ENCODE measurements around the gene EPN3. TPM values are rescaled to one million over a fixed set of nuclear protein-coding genes. Genes with fewer than 3 reads are reported as not detected.

The EPN3 gene
- polyA plus RNA-seq, 4 donors: 10.1 to 12.9 (median 10.9) TPM

DNA sequence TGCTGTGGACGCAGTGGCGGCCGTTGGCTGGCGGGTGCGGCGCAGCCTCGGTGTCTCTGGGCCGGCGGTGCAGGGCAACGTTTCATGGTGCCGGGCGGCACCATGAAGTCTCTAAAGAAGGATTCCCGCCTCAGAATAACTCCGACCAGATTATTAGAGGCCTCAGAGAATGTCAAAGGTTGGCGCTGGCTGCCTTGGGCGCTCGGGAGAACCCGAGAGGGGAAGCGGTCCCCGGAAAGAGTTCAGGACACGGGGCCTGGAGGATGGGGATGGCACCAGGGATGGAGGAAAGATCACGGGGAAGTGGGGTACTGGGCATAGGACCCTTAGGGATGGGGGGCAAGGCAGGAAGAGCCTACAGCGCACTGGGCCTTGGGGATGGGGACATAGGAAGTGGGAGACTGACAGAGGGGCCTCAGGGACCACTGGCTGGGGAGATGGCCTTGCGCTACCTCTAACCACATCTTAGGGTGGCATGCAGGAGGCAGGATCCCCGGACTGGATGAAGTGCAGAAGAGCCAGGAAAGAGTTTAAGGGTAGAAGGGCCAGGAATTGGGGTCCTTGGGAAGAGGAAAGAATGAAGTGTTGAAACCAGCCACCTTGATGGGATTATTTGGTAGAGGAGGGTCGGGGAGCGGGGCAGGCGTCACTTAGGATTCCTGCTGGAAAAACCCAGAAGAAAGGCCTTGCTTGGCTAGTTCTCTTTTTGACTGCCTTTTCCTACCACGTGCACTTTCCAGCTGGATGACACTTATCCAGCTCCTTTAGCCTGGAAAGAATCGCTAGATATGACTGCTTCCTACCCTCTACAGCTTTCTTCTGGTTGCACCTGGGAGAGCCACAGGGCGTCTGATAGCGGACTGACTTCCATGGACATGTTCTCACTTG lies 23.7 kb upstream of the EPN3 start:
- DNase-seq (ENCODE audit: low read depth in 4 of 4, low spot score in 3 of 4): no peak

DNA sequence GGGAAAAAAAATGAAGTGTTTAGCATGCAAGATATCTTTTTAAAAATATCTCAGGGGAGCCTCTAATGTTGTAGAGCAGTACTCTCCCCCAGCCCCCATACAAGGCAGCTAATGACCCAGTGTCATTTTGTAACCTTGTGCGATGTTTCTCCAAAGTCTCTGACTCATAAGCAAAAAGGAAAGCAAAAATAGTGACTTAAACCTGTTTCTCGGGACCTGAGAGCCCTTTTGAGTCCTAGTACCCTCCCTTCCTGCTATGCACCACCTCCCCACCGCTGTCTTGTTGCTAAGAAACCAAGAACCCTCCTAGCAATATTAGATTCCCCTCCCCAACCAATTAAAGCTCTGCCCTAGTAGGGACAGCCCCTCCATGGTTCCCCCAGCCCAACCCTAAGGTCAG lies 21.5 kb upstream of the EPN3 start:
- DNase-seq (ENCODE audit: low read depth in 4 of 4, low spot score in 3 of 4): no peak

DNA sequence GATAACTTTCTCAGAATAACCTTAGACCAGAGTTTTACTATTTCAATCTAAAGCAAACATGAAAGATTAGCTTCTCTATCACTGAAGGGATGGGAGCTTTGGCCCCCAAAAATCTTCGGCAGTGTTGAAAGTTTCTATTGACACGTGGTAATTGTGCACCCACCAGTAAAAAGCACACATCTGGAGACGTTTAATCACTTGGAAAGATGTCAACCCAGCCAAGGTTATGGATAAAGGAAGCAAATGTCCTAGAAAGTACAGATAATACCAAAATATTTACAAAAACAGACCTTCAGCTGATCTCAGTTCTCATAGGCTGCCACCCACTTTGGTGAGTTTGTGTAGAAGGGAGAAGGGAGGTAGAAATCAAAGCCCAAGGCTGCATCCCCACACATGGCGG lies 19.0 kb upstream of the EPN3 start:
- DNase-seq (ENCODE audit: low read depth in 4 of 4, low spot score in 3 of 4): no peak

DNA sequence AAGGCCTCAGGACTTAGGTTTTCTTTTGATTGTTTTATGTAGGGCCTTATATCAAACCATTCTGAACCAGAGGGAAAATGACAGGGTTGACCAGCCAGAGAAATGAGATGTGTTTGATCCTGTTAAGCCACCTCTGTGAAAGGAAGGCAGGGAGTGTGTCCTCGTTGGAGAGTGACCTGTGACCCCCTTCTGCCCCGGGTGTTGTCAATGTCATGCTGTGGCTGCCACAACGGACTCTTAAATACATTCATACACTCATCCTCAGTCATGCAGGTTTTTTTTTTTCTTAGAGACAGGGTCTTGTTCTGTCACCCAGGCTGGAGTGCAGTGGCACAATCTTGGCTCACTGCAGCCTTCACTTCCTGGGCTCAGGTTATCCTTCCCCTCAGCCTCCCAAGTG lies 18.1 kb upstream of the EPN3 start:
- DNase-seq (ENCODE audit: low read depth in 4 of 4, low spot score in 3 of 4): no peak

DNA sequence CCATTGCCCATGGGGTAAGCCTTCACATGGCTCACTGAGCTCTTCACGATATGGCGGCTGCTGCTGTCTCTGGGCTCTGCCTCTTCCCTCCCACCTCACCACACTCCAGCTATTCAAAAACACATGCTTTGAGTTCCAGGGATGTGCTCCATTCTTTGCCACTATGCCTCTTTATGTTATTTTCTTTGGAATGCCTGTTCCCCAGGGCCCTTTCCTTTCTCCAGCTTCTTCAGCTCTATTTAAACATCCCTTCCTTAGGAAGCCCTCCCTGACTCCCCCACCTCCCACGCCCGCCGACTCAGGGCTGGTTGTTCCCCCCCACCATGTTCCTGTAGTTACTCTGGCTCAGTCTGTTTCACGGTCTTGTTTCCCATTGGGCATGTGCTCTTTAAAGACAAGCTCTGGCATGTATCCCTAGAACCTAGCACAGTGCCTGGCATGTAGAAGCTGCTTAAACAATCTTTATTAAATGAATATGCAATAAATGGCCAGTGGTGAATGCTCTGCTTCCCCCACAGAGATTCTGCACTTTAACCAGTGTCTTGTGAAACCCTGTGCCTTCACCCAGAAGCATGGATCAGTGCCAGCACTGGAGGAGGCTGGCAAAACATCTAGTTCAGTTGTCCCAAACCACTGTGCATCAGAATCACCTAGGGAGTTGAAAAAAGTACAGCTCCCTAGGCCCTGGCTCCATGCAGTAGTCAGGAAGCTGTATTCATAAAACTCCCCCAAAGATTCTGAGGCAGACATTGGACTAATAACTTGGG lies 17.4 kb upstream of the EPN3 start:
- DNase-seq (ENCODE audit: low read depth in 4 of 4, low spot score in 3 of 4): no peak

GRCh38 chr17:50517011-50517410 lies 15.5 kb upstream of the EPN3 start:
- DNase-seq (ENCODE audit: low read depth in 4 of 4, low spot score in 3 of 4): no peak

DNA sequence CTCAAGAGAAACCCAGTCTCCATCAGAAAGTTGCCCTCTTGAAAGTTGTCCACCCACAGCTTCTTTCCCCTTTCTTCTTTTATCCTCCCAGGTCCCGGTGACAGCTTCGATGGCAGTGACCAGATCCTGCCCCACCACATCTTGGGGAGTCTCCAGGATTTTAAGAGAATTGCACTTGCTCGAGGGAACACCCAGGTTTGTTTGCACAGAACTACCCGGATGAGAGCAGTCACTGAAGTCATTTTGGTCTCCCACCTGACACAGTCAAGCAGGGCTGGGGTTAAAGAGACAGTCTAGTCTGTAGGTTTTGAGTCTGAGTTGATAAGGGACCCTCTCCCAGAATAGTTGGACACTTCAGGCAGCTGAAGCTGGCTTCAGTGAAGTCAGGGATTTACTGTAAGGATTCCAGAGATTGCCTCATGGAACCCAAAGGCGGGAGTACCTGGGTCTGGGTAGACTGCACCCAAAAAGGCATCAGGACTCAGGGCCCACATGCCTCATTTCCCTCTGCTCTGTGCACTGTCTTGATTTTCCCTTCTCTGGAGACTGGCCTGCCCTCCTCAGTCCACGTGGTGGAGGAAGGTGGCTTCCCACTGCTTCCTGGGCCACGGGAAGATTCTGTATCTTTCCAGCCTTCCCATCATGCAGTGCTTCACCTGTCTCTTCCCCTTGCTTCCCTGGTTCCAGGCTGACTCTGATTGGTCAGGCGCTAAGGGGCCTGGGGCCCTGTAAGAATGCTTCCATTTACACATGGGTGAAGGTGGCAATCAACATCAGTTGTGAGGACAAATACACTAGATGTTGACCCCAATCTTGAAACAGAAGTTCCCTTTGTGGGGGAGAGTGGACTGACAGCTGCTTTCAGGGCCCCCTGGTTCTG lies 14.8 kb upstream of the EPN3 start:
- DNase-seq (ENCODE audit: low read depth in 4 of 4, low spot score in 3 of 4): no peak

- no peak for DNase-seq (ENCODE audit: low read depth in 4 of 4, low spot score in 3 of 4)
Observed at GRCh38 chr17:50518384-50519023, 14.0 kb upstream of the EPN3 start.

- no peak for DNase-seq (ENCODE audit: low read depth in 4 of 4, low spot score in 3 of 4)
Observed at GRCh38 chr17:50519141-50519834, 13.2 kb upstream of the EPN3 start.

- no peak for DNase-seq (ENCODE audit: low read depth in 4 of 4, low spot score in 3 of 4)
Observed at GRCh38 chr17:50520483-50520882, 12.1 kb upstream of the EPN3 start.

GRCh38 chr17:50521514-50521913 lies 11.0 kb upstream of the EPN3 start:
- no peak for DNase-seq (ENCODE audit: low read depth in 4 of 4, low spot score in 3 of 4)

DNA sequence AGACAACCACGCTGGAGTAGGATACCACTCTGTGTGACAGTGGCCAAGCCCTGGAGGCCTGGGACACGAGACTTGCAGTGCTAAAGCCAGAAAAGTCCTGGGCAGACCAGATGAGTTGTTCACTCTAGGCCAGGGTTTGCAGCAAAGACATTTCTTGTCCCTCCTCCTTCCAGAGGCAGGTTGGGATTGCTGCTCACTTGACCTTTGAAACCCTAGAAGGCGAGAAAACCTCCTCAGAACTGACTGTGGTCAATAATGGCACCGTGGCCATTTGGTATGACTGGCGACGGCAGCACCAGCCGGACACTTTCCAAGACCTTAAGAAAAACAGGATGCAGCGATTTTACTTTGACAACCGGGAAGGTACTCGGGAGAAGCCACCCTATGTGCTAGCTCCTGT lies 9.8 kb upstream of the EPN3 start:
- DNase-seq (ENCODE audit: low read depth in 4 of 4, low spot score in 3 of 4): no peak

DNA sequence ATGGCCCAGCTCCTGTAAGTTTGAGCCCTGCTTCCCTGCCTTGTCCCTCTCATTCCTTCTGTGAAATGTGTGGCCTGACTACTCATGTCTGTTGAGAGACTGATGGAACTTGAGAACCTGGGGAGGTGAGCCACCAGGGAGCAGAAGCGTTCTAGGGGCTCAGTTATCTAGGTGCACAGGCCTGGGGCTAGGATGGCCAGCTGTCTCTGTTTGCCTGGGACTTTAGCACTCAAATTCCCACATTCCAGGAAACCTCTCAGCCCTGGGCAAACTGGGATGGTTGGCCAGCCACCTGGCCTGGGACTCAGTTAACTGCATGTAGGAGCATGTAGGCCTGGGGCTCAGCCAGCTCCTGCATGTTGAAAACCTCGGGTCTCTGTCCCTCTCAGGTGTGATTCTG lies 9.3 kb upstream of the EPN3 start:
- no peak for DNase-seq (ENCODE audit: low read depth in 4 of 4, low spot score in 3 of 4)

GRCh38 chr17:50524838-50525237 lies 7.7 kb upstream of the EPN3 start:
- DNase-seq (ENCODE audit: low read depth in 4 of 4, low spot score in 3 of 4): no peak

DNA sequence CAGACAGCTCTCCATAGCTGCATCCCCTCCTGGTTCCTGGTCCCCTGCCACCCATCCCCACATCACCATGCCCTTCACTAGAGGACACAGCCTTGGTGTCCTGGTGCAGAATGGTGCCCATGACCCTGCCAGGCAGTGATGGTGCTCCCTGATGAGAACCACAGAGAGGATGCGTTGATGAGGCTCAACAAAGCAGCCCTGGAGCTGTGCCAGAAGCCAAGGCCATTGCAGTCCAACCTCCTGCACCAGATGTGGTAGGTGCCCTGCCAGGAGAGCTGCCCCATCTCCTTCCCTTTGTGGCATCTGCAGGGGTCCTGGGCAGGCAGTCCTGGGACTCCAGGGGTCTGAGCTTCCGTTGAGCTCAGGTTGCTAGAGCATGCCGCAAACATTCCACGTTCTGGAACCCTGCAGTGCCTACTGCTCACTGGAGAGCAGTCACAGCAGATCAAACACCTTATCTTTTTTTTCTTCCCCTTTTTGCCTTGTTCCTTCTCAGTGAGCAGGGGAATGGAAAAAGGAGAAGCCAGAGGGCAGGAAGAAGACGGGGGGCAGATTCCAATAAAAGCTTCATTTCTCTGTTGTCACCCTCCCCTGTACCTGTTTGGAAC lies 5.3 kb upstream of the EPN3 start:
- DNase-seq (ENCODE audit: low read depth in 4 of 4, low spot score in 3 of 4): no peak

DNA sequence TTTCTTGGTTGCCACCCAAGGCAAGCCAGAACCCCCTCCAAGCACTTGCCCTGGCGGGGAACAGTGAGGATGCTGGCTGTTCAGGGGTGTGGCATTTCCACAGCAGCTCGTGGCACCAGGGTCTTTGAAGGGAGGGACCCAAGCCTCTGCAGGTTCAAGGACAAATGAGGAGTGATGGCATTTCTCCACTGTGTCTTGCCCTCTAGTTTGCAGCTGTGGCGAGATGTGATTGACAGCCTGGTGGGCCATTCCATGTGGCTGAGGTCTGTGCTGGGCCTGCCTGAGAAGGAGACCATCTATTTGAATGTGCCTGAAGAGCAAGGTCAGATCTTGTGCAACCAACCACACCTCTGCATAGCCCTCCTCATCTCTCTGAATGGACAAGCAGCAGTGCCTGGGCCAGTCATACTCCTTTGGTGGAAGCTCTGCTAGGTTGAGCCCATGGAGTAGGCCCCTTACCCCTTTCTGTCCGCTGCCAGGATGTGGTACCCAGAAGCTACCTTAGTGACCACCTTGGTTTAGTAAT lies 4.5 kb upstream of the EPN3 start:
- no peak for DNase-seq (ENCODE audit: low read depth in 4 of 4, low spot score in 3 of 4)

- no peak for DNase-seq (ENCODE audit: low read depth in 4 of 4, low spot score in 3 of 4)
Observed at GRCh38 chr17:50529849-50530248, 2.7 kb upstream of the EPN3 start.

DNA sequence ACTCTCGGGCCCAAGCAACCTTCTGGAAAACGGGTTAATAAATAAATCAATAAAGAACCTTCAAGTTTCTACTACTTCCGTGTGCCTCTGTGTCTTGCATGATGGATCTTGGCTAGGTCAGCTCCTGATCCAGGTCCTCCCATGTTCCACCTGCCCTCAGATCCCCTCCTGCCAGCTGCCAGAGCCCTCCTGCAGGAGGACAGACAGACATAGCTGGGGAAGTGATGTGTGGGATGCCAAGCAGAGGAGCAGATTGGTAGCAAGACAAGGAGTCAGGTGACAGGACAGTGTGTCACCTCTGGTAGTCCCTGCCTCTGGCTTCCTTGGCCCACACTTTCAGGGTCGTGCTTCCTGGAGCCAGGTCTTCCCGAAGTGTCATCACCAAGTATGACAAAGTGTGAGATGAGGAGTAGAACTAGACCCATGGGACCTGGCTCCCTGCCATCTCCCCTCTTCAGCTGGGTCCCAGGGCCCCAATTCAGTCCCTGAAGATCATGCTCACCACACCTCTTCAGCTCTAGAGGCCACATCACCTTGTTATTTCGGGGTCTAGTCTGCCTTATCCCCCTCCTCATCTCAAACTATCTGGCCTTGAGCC lies 1.0 kb upstream of the EPN3 start:
- DNase-seq (ENCODE audit: low read depth in 4 of 4, low spot score in 3 of 4): no peak

- DNase-seq (ENCODE audit: low read depth in 4 of 4, low spot score in 3 of 4): no peak
Observed at GRCh38 chr17:50533185-50533584, 650 bp downstream of the EPN3 start.
